ENCODE results near the gene PDGFD.

DNA sequence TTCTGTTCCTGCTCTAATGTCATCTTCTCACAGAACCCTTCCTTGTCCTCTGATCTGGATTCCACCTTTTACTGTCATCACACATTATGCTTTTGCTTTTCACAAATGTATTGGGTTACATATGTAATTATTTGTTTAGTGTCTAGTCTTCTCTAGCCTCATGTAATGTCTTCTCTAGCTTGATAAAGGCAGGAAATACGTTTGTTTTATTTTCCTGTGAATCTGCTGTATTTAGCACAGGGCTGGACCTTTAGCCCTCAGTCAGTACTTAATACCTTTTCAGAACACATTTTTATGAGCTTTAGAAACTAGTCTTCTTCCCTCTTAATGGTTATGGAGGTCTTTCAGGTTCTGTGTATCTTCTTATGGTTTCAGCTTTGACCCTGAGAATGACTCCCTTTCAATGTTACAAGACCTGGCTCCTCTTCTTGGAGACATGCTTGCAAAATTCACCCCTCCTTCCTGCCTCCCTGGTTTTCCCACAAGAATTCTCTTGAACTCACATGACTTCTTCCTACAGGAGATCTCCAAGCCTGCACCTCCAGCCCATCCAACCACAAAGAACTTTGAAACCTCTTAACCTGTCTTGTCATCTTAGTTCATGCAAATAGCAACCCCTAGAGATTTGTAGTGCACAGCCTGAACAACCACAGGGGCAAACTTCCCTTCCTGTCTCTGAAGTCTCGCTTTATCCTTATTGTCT is 260.2 kb downstream of the PDGFD start:
- TF ChIP-seq, protein P1, sequence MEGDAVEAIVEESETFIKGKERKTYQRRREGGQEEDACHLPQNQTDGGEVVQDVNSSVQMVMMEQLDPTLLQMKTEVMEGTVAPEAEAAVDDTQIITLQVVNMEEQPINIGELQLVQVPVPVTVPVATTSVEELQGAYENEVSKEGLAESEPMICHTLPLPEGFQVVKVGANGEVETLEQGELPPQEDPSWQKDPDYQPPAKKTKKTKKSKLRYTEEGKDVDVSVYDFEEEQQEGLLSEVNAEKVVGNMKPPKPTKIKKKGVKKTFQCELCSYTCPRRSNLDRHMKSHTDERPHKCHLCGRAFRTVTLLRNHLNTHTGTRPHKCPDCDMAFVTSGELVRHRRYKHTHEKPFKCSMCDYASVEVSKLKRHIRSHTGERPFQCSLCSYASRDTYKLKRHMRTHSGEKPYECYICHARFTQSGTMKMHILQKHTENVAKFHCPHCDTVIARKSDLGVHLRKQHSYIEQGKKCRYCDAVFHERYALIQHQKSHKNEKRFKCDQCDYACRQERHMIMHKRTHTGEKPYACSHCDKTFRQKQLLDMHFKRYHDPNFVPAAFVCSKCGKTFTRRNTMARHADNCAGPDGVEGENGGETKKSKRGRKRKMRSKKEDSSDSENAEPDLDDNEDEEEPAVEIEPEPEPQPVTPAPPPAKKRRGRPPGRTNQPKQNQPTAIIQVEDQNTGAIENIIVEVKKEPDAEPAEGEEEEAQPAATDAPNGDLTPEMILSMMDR (conservative IDR thresholded peaks at IDR 0.05 in 1 of 2, IDR thresholded peaks at IDR 0.05 in 1 of 2; ENCODE audit: low read depth in 1 of 2, low read length in 2 of 2): no peak
- no peak for TF ChIP-seq EZH2 (IDR thresholded peaks at IDR 0.05; ENCODE audit: low read length, missing control alignments)
